ACHN (cell line): ENCODE results near the gene MAN2B2.

Experiments
- DNase-seq: peaks from one replicate; pipeline ENCODE4 v3.0.0-alpha.2; 2015
- in situ Hi-C: cut with HindIII; loops from 2 replicates; pipeline ENCODE4 v1.10.0; 2017; ENCODE audit warnings: low sequenced_read_pairs, low pct_ligation_motif_present, low pct_unique_long_range_greater_than_20kb

The MAN2B2 gene

GRCh38 chr4:6574747-6575502 lies at the start of gene MAN2B2:
MAN2B2 (plus strand) TSS chr4:6575189; CDS start chr4:6575211, 22 bp downstream.
- in situ Hi-C loops = no loop called here
- peak; percentile 81 for DNase-seq

- no peak for DNase-seq
- in situ Hi-C loops = no loop called here
Measured at GRCh38 chr4:6525474-6525873, 49.5 kb upstream of the MAN2B2 start.

- DNase-seq = no peak
- in situ Hi-C loops = no loop called here
Measured at GRCh38 chr4:6526156-6526555, 48.8 kb upstream of the MAN2B2 start.

- in situ Hi-C loops = no loop called here
- DNase-seq = no peak
Measured at GRCh38 chr4:6526671-6527091, 48.3 kb upstream of the MAN2B2 start.

- DNase-seq = no peak
- in situ Hi-C loops = no loop called here
Measured at GRCh38 chr4:6527259-6527658, 47.7 kb upstream of the MAN2B2 start.

GRCh38 chr4:6527683-6528595 lies 47.0 kb upstream of the MAN2B2 start:
- no peak for DNase-seq
- in situ Hi-C loops = no loop called here

- no peak for DNase-seq
- in situ Hi-C loops = no loop called here
Measured at GRCh38 chr4:6529021-6529420, 46.0 kb upstream of the MAN2B2 start.

GRCh38 chr4:6530301-6530700 lies 44.7 kb upstream of the MAN2B2 start:
- no peak for DNase-seq
- in situ Hi-C loops = no loop called here

GRCh38 chr4:6530964-6531363 lies 44.0 kb upstream of the MAN2B2 start:
- DNase-seq = no peak
- in situ Hi-C loops = no loop called here

- in situ Hi-C loops = no loop called here
- DNase-seq = no peak
Measured at GRCh38 chr4:6532102-6532501, 42.9 kb upstream of the MAN2B2 start.

- DNase-seq = no peak
- in situ Hi-C loops = no loop called here
Measured at GRCh38 chr4:6532658-6533057, 42.3 kb upstream of the MAN2B2 start.

GRCh38 chr4:6534050-6534449 lies 40.9 kb upstream of the MAN2B2 start:
- in situ Hi-C loops = no loop called here
- no peak for DNase-seq

GRCh38 chr4:6534618-6535328 lies 40.2 kb upstream of the MAN2B2 start:
- in situ Hi-C loops = no loop called here

GRCh38 chr4:6535329-6535692 lies 39.7 kb upstream of the MAN2B2 start:
- DNase-seq = no peak
- in situ Hi-C loops = no loop called here

More at GRCh38 chr4:6534618-6535328, 40.2 kb upstream of the MAN2B2 start:
- DNase-seq = no peak

- DNase-seq = no peak
- in situ Hi-C loops = no loop called here
Measured at GRCh38 chr4:6535706-6536105, 39.3 kb upstream of the MAN2B2 start.

GRCh38 chr4:6538111-6538510 lies 36.9 kb upstream of the MAN2B2 start:
- no peak for DNase-seq
- in situ Hi-C loops = no loop called here

GRCh38 chr4:6538575-6538974 lies 36.4 kb upstream of the MAN2B2 start:
- in situ Hi-C loops = no loop called here
- no peak for DNase-seq

GRCh38 chr4:6539009-6539764 lies 35.8 kb upstream of the MAN2B2 start:
- no peak for DNase-seq
- in situ Hi-C loops = no loop called here
